GM19463 (cell line): ENCODE measurements around the gene SCLT1.
A peak's percentile ranks its signal among the peaks of the same experiment; 100 is the strongest.
"Not testable (repeated sequence)": the region's sequence is repeated elsewhere in the genome, so short reads cannot be mapped to it uniquely, and the experiment has no call there.

Experiments used
- ATAC-seq: cut with Tn5 transposase; IDR thresholded peaks from one replicate; pipeline ENCODE4 v1.9.1; 2021; ENCODE audit warnings: mild to moderate bottlenecking, moderate library complexity; ENCODE audit not compliant: unreplicated experiment

The SCLT1 gene

GRCh38 chr4:129093191-129093920 lies at the start of gene SCLT1:
Gene SCLT1 (minus strand): TSS chr4:129093539. CDS start chr4:129093103, 436 bp downstream.
- peak; percentile 91 for ATAC-seq

GRCh38 chr4:129140521-129140920 lies 47.2 kb upstream of the SCLT1 start:
- ATAC-seq, result no peak

- no peak for ATAC-seq
These were observed 45.6 kb upstream of the SCLT1 start for GRCh38 chr4:129138810-129139496.

GRCh38 chr4:129136433-129136832 lies 43.1 kb upstream of the SCLT1 start:
- no peak for ATAC-seq

- ATAC-seq, result no peak
These were observed 38.0 kb upstream of the SCLT1 start for GRCh38 chr4:129131343-129131742.

GRCh38 chr4:129129143-129129542 lies 35.8 kb upstream of the SCLT1 start:
- ATAC-seq, result no peak

GRCh38 chr4:129126614-129127013 lies 33.3 kb upstream of the SCLT1 start:
- ATAC-seq, result not testable (repeated sequence)

- ATAC-seq, result no peak
These were observed 24.4 kb upstream of the SCLT1 start for GRCh38 chr4:129117705-129118104.

- ATAC-seq, result no peak
These were observed 20.6 kb upstream of the SCLT1 start for GRCh38 chr4:129113919-129114318.

- ATAC-seq, result no peak
These were observed 20.1 kb upstream of the SCLT1 start for GRCh38 chr4:129113434-129113833.

- ATAC-seq, result no peak
These were observed 18.6 kb upstream of the SCLT1 start for GRCh38 chr4:129111919-129112318.

GRCh38 chr4:129110931-129111330 lies 17.6 kb upstream of the SCLT1 start:
- no peak for ATAC-seq

- ATAC-seq, result no peak
These were observed 16.9 kb upstream of the SCLT1 start for GRCh38 chr4:129109965-129110824.

- ATAC-seq, result no peak
These were observed 5.2 kb upstream of the SCLT1 start for GRCh38 chr4:129098531-129099001.

GRCh38 chr4:129095811-129096454 lies 2.6 kb upstream of the SCLT1 start, which contains the start of gene C4orf33:
Gene C4orf33 (plus strand): TSS chr4:129096152. CDS start chr4:129102611, 6,459 bp downstream.
- peak; percentile 37 for ATAC-seq

GRCh38 chr4:129094347-129094746 lies 1.0 kb upstream of the SCLT1 start:
- ATAC-seq, result no peak

- no peak for ATAC-seq
These were observed 628 bp downstream of the SCLT1 start for GRCh38 chr4:129092631-129093190.

GRCh38 chr4:129087516-129087915 lies 5.8 kb downstream of the SCLT1 start:
- ATAC-seq, result no peak

GRCh38 chr4:129085472-129085871 lies 7.9 kb downstream of the SCLT1 start:
- ATAC-seq, result no peak

GRCh38 chr4:129082302-129082701 lies 11.0 kb downstream of the SCLT1 start:
- no peak for ATAC-seq
